ENCODE results near the gene GRIK1. TPM values are rescaled to one million over a fixed set of nuclear protein-coding genes. Genes with fewer than 3 reads are reported as not detected.

GRIK1 gene
- polyA plus RNA-seq, 1 donor (not counting 4 experiments of a cell fraction or from before 2014, with no cell fraction given) = not detected

DNA sequence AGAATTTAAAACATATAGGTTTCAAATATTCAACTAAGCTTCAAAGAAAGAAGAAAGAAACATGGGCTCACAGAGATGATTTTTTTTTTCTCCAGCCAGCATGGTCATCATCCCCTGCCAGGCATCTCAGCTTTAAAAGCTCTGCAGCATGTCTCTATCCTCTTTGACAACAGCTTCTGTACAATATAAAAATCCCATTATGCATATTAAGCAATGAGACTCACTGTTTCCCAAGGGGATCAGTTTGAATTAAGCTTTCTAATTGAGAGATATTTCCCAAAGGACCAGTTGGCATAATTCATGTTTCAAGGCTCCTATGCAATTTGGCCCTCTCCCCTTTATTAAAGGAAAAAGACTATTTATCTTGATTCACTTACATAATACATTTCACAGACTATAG, 220.3 kb downstream of the GRIK1 start:
- dilution Hi-C loops (cut with MboI; ENCODE audit: extremely low pct_ligation_motif_present, low sequenced_read_pairs) = no loop called here
- Histone ChIP-seq H3K79me2 (ENCODE audit: control insufficient read depth, insufficient read depth, low read length) (no peaks in the 10 kb centered on the region), H3K4me3 (ENCODE audit: control insufficient read depth in 2 of 3, extremely low read depth in 1 of 3, insufficient read depth in 2 of 3, low read depth in 1 of 3, low read length in 3 of 3) (no peak overlapping the region), H3K36me3 (ENCODE audit: control insufficient read depth in 2 of 2, extremely low read depth in 1 of 2, insufficient read depth in 2 of 2, low read length in 2 of 2) (no peaks in the 10 kb centered on the region), H3K4me1 (ENCODE audit: control insufficient read depth, extremely low read depth, insufficient read depth, low read length) (peaks cover 3% of the 10 kb centered on the region), H3K9ac (ENCODE audit: control insufficient read depth, extremely low read depth, insufficient read depth, low read length) (no peak overlapping the region), H3K27me3 (ENCODE audit: control insufficient read depth, extremely low read depth, insufficient read depth, low read length) (no peaks in the 10 kb centered on the region), H3K9me1 (ENCODE audit: control insufficient read depth, extremely low read depth, insufficient read depth, low read length) (no peaks in the 10 kb centered on the region), H3K4me2 (ENCODE audit: control insufficient read depth, extremely low read depth, insufficient read depth, low read depth, low read length) (no peak overlapping the region), H3K9me3 (ENCODE audit: control insufficient read depth, low read depth, low read length) (no peaks in the 10 kb centered on the region), H4K20me1 (ENCODE audit: control insufficient read depth, extremely low read depth, insufficient read depth, low read length) (no peaks in the 10 kb centered on the region), H2AFZ (ENCODE audit: control insufficient read depth, low read length) (no peak overlapping the region), H3K27ac (ENCODE audit: control insufficient read depth, insufficient read depth, low read length) (no peak overlapping the region)
- DNase-seq (ENCODE audit: low read depth, low spot score) (no peak), FAIRE-seq (no peak)
- TF ChIP-seq, protein P1, sequence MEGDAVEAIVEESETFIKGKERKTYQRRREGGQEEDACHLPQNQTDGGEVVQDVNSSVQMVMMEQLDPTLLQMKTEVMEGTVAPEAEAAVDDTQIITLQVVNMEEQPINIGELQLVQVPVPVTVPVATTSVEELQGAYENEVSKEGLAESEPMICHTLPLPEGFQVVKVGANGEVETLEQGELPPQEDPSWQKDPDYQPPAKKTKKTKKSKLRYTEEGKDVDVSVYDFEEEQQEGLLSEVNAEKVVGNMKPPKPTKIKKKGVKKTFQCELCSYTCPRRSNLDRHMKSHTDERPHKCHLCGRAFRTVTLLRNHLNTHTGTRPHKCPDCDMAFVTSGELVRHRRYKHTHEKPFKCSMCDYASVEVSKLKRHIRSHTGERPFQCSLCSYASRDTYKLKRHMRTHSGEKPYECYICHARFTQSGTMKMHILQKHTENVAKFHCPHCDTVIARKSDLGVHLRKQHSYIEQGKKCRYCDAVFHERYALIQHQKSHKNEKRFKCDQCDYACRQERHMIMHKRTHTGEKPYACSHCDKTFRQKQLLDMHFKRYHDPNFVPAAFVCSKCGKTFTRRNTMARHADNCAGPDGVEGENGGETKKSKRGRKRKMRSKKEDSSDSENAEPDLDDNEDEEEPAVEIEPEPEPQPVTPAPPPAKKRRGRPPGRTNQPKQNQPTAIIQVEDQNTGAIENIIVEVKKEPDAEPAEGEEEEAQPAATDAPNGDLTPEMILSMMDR (optimal IDR thresholded peaks at IDR 0.05 in 1 of 3, IDR thresholded peaks at IDR 0.05 in 1 of 3, conservative IDR thresholded peaks at IDR 0.05 in 1 of 3; ENCODE audit: extremely low read depth in 1 of 3, insufficient read depth in 2 of 3, low read length in 3 of 3) = no peak
- no peak for TF ChIP-seq EZH2 (IDR thresholded peaks at IDR 0.05; ENCODE audit: low read length)

GRCh38 chr21:29718081-29718815, 221.5 kb downstream of the GRIK1 start:
- H3K9ac ChIP-seq (ENCODE audit: control insufficient read depth, extremely low read depth, insufficient read depth, low read length) = no peak overlapping the region
- FAIRE-seq (no peak), DNase-seq (ENCODE audit: low read depth, low spot score) (no peak)
- no peaks in the 10 kb centered on the region for H3K27me3 ChIP-seq (ENCODE audit: control insufficient read depth, extremely low read depth, insufficient read depth, low read length)
- TF ChIP-seq EZH2 (IDR thresholded peaks at IDR 0.05; ENCODE audit: low read length) = no peak
- TF ChIP-seq, protein P1 (optimal IDR thresholded peaks at IDR 0.05 in 1 of 3, IDR thresholded peaks at IDR 0.05 in 1 of 3, conservative IDR thresholded peaks at IDR 0.05 in 1 of 3; ENCODE audit: extremely low read depth in 1 of 3, insufficient read depth in 2 of 3, low read length in 3 of 3) = no peak
- peaks cover 3% of the 10 kb centered on the region for H3K4me1 ChIP-seq (ENCODE audit: control insufficient read depth, extremely low read depth, insufficient read depth, low read length)
- H3K4me2 ChIP-seq (ENCODE audit: control insufficient read depth, extremely low read depth, insufficient read depth, low read depth, low read length) = no peak overlapping the region
- H3K9me1 ChIP-seq (ENCODE audit: control insufficient read depth, extremely low read depth, insufficient read depth, low read length) = no peaks in the 10 kb centered on the region
- no peak overlapping the region for H3K4me3 ChIP-seq (ENCODE audit: control insufficient read depth in 2 of 3, extremely low read depth in 1 of 3, insufficient read depth in 2 of 3, low read depth in 1 of 3, low read length in 3 of 3)
- no peaks in the 10 kb centered on the region for H3K36me3 ChIP-seq (ENCODE audit: control insufficient read depth in 2 of 2, extremely low read depth in 1 of 2, insufficient read depth in 2 of 2, low read length in 2 of 2)
- H3K27ac ChIP-seq (ENCODE audit: control insufficient read depth, insufficient read depth, low read length) = no peak overlapping the region
- no peak overlapping the region for H2AFZ ChIP-seq (ENCODE audit: control insufficient read depth, low read length)
- dilution Hi-C loops (cut with MboI; ENCODE audit: extremely low pct_ligation_motif_present, low sequenced_read_pairs) = no loop called here
- H3K79me2 ChIP-seq (ENCODE audit: control insufficient read depth, insufficient read depth, low read length) = no peaks in the 10 kb centered on the region
- H3K9me3 ChIP-seq (ENCODE audit: control insufficient read depth, low read depth, low read length) = no peaks in the 10 kb centered on the region
- H4K20me1 ChIP-seq (ENCODE audit: control insufficient read depth, extremely low read depth, insufficient read depth, low read length) = no peaks in the 10 kb centered on the region

Data from keratinocyte (primary cell).